NCI-H2196 (cell line): Measurements from ENCODE around the gene ACBD7.

Source experiments
- DNase-seq: peaks from one replicate; lab custom pipeline; 2025; ENCODE audit not compliant: unreplicated experiment; lab: John Stamatoyannopoulos, UW

Gene ACBD7

GRCh38 chr10:15092855-15093408, 4.4 kb upstream of the ACBD7 start:
- DNase-seq = no peak

GRCh38 chr10:15091418-15091817, 2.8 kb upstream of the ACBD7 start:
- no peak for DNase-seq

GRCh38 chr10:15084502-15084922, 4.1 kb downstream of the ACBD7 start:
- DNase-seq = peak; percentile 73

- DNase-seq = no peak
Observed at GRCh38 chr10:15083674-15084501, 4.7 kb downstream of the ACBD7 start.

DNA sequence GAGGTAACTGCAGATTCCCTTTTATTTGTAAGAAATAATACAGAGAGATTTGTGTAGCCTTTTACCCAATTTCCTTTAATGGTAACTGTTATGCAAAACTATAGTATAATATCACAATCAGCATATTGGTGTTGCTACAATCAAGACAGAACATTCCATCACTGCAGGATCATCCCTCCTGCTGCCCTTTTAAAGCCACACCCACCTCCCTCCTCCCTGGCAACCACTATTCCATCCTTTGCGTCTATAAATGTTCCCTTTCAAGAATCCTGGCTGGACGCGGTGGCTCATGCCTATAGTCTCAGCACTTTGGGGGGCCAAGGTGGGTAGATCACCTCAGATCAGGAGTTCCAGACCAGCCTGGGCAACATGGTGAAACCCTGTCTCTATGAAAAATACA, 13.2 kb downstream of the ACBD7 start:
- DNase-seq = no peak

DNA sequence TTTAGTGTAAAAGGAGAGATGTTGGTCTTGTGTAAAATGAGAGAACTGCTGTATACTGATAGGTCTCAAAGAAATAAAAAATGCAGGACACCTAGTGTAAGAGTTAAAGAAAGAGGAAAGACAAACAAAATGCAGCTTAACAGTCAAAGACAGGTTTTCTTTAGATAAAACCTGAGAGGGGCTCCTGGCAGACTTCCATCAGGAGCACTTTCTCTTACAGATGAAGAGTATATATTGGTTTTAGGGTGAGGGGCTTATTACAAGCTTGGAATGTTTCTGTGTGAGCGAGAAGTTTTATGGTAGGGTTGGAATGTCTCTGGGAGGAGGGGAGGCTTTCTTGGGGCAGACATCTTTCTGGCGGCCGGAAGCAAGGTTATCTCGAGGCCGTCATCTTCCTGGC, 16.2 kb downstream of the ACBD7 start:
- no peak for DNase-seq

DNA sequence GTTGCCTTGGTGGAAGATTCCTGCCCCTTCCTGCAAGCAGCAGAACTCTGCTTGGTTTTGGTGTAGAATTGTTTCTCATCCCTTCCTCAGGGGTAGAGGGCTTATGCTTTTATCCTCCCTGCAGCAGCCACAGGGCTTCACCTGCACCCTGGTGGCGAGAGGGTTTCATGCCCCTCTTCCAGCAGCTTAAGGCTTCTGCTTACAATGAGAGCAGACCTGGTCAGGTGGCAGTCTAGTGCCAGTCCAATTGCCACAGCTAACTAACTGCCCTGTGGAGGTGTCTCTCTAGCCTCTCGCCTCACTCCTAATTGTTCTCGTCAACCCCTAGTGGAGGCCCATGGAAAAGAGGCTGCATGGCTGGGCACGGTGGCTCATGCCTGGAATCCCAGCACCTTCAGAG, 19.3 kb downstream of the ACBD7 start:
- DNase-seq = no peak

- DNase-seq = no peak
Observed at GRCh38 chr10:15068802-15069201, 19.8 kb downstream of the ACBD7 start.

DNA sequence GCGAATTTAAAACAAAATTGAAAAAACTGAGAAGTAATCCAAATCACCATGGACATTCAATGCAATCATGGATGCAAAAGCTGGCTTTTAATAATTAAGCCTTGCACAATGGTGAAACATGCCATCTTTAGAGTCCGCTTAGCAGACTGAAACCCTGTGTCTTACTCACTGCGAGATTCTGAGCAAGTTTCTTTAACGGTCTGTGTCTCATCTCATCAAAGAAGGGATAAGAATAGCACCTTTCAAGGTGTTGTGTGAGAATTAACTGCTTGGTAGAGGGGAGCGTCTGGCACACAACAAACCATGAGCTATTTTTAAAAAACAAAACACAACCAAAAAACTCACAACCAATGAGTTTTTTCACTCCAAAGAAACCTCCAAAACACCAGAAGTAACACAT, 21.4 kb downstream of the ACBD7 start:
- DNase-seq = no peak

DNA sequence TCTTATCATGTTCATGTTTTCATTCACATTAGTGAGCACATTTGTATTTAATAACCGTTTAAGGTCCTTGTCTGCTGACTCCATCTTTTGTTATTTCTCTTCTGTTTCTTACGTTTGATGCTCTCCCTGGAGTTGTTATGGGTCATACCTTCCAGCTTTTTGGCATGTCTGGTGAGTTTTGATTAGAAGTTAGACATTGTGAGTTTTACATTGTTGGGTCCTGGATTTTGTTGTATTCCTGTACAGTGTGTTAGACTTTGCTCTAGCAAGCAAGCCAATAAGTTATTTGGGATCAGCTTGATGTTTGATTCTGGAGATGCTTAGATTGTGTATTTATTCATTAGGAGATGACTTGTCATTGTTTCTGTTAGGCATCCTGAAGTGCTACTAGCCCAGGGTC, 27.9 kb downstream of the ACBD7 start:
- no peak for DNase-seq

DNA sequence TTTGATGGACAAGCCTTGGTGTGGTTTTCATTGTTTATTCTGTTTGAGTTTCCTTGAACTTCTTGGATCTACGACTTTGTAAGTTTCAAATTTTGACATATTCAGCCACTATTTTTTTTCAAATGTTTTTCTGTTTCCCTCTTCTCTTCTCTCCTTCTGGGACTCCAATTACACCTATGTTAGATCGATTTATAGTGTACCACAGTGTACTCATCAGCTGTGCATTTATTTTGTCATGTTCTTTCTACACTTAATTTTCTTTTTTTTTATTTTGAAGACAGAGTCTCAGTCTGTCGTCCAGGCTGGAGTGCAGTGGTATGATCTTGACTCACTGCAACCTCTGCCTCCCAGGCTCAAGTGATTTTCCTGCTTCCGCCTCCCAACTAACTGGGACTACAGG, 28.7 kb downstream of the ACBD7 start:
- DNase-seq = no peak

- no peak for DNase-seq
Observed at GRCh38 chr10:15058689-15059088, 29.9 kb downstream of the ACBD7 start.

- DNase-seq = no peak
Observed at GRCh38 chr10:15053061-15053460, 35.5 kb downstream of the ACBD7 start.

GRCh38 chr10:15052121-15052520, 36.5 kb downstream of the ACBD7 start:
- no peak for DNase-seq

GRCh38 chr10:15049533-15049932, 39.0 kb downstream of the ACBD7 start:
- no peak for DNase-seq

DNA sequence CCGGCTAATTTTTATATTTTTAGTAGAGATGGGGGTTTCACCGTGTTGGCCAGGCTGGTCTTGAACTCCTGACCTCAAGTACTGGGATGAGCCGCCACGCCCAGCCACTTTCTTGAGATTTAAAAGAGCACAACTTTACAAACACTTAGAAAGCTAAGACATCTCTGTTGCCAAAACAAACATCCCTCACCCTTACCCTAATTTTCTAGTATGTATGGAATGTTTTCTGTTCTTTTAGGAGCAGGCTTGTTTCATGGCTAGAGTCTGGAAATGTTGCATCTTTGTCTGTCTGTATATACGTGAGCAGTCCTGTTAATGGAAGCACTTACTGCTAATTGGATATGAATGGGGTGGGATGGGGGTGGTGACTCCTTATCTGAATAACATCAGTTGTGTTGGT, 42.0 kb downstream of the ACBD7 start:
- no peak for DNase-seq

GRCh38 chr10:15045380-15045779, 43.2 kb downstream of the ACBD7 start:
- DNase-seq = no peak

DNA sequence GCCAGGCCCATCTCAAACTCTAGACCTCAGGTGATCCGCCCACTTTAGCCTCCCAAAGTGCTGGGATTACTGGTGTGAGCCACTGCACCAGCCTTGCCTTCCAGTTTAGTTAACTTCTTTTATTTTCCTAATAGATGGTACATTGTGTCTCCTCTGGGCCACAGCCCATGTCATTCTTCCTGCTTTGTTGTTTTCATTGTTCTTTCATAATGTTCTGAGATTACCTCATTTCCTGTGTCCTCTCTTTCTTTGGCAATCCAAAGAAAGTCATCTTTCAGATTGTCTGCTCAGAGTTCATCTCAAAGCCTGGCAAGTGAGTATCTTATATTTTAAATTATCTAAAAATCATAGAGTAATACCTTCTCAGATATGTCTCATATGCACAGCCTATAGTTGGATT, 44.9 kb downstream of the ACBD7 start, which contains the start of gene OLAH:
Gene OLAH, plus strand, starts transcription at position 270 of the 400 bp plus-strand sequence. CDS start 3,346 bp downstream, outside the sequence.
- no peak for DNase-seq

DNA sequence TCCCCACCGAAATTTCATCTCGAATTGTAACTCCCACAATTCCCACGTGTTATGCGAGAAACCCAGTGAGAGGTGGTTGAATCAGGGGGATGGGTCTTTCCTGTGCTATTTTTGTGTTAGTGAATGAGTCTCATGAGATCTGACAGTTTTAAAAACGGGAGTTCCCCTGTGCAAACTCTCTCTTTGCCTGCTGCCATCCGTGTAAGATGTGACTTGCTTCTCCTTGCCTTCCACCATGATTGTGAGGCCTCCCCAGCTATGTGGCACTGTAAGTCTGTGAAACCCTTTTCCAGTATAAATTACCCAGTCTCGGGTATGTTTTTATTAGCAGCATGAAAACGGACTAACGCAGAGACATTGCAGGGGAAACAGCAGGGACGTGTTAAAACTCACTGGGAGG, 50.2 kb downstream of the ACBD7 start:
- DNase-seq = no peak

- no peak for DNase-seq
Observed at GRCh38 chr10:15037691-15038090, 50.9 kb downstream of the ACBD7 start.

GRCh38 chr10:15035385-15036301, 52.9 kb downstream of the ACBD7 start:
- no peak for DNase-seq

DNA sequence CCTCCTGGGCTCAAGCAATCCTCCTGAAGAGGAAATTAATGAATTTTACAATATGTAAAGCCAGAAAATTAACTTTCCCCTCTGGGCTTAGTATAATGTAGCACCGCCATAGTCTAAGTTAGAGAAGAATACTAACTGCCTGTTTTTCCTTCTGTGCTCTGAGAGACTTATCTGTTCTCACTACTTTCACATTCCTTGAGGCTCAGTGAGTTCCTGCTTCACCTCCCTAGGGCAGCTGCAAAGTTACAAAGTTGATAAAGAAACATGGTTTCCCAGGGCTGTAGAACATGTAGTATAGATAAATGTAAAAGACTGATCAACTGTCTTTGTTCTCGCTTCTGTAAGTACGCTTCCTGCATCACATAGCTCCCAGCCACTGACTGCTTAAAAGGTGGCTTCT, 60.8 kb downstream of the ACBD7 start:
- DNase-seq = no peak
